ENCODE measurements around the gene DGKH. TPM values are rescaled to one million over a fixed set of nuclear protein-coding genes. Genes with fewer than 3 reads are reported as not detected.

The DGKH gene
- total RNA-seq, 1 donor from 2014 or later = 8.4 TPM

GRCh38 chr13:42039946-42040729 lies 8.3 kb upstream of the DGKH start:
- Histone ChIP-seq H3K4me3 (ENCODE audit: low read length in 3 of 3) (peak overlapping the region; percentile 80 to 90 (median 82)), H3K9ac (ENCODE audit: low read depth in 1 of 3, low read length in 3 of 3) (peak overlapping the region; percentile 78 to 92 (median 82)), H3K9me3 (ENCODE audit: control insufficient read depth in 3 of 3, low read length in 3 of 3) (no peaks in the 10 kb centered on the region), H3K27ac (ENCODE audit: low read depth, low read length) (peak overlapping the region; percentile 93), H3K4me1 (ENCODE audit: control insufficient read depth in 3 of 3, insufficient read depth in 3 of 3, low read length in 3 of 3) (peaks cover 13 to 17% (median 16%) of the 10 kb centered on the region in 3 donors), H3K36me3 (ENCODE audit: control insufficient read depth in 3 of 3, insufficient read depth in 3 of 3, low read length in 3 of 3) (no peaks in the 10 kb centered on the region), H3K27me3 (ENCODE audit: control insufficient read depth in 3 of 3, insufficient read depth in 3 of 3, low read length in 3 of 3) (no peaks in the 10 kb centered on the region)

GRCh38 chr13:42040730-42041010 lies 7.8 kb upstream of the DGKH start:
- H3K9me3 ChIP-seq (ENCODE audit: control insufficient read depth in 3 of 3, low read length in 3 of 3) = no peaks in the 10 kb centered on the region
- H3K4me1 ChIP-seq (ENCODE audit: control insufficient read depth in 3 of 3, insufficient read depth in 3 of 3, low read length in 3 of 3) = peaks cover 13 to 17% (median 16%) of the 10 kb centered on the region in 3 donors
- H3K4me3 ChIP-seq (ENCODE audit: low read length in 3 of 3) = peak overlapping the region; percentile 80 to 86 (median 84)
- peak overlapping the region in 1 of 3 donors; percentile 72 for H3K9ac ChIP-seq (ENCODE audit: low read depth in 1 of 3, low read length in 3 of 3)
- H3K27me3 ChIP-seq (ENCODE audit: control insufficient read depth in 3 of 3, insufficient read depth in 3 of 3, low read length in 3 of 3) = no peaks in the 10 kb centered on the region
- no peaks in the 10 kb centered on the region for H3K36me3 ChIP-seq (ENCODE audit: control insufficient read depth in 3 of 3, insufficient read depth in 3 of 3, low read length in 3 of 3)
- peak overlapping the region; percentile 93 for H3K27ac ChIP-seq (ENCODE audit: low read depth, low read length)

- Histone ChIP-seq H3K4me3 (ENCODE audit: low read length in 3 of 3) (peak overlapping the region; percentile 80 to 86 (median 84)), H3K9me3 (ENCODE audit: control insufficient read depth in 3 of 3, low read length in 3 of 3) (no peaks in the 10 kb centered on the region), H3K27ac (ENCODE audit: low read depth, low read length) (peak overlapping the region; percentile 31), H3K36me3 (ENCODE audit: control insufficient read depth in 3 of 3, insufficient read depth in 3 of 3, low read length in 3 of 3) (no peaks in the 10 kb centered on the region), H3K27me3 (ENCODE audit: control insufficient read depth in 3 of 3, insufficient read depth in 3 of 3, low read length in 3 of 3) (no peaks in the 10 kb centered on the region), H3K4me1 (ENCODE audit: control insufficient read depth in 3 of 3, insufficient read depth in 3 of 3, low read length in 3 of 3) (peaks cover 13 to 17% (median 16%) of the 10 kb centered on the region in 3 donors), H3K9ac (ENCODE audit: low read depth in 1 of 3, low read length in 3 of 3) (peak overlapping the region; percentile 68 to 72 (median 69))
These were observed 7.3 kb upstream of the DGKH start for GRCh38 chr13:42041011-42041683.

GRCh38 chr13:42041684-42042035 lies 6.8 kb upstream of the DGKH start:
- Histone ChIP-seq H3K27ac (ENCODE audit: low read depth, low read length) (peak overlapping the region; percentile 31), H3K4me3 (ENCODE audit: low read length in 3 of 3) (peak overlapping the region; percentile 80 to 86 (median 84)), H3K27me3 (ENCODE audit: control insufficient read depth in 3 of 3, insufficient read depth in 3 of 3, low read length in 3 of 3) (no peaks in the 10 kb centered on the region), H3K9me3 (ENCODE audit: control insufficient read depth in 3 of 3, low read length in 3 of 3) (no peaks in the 10 kb centered on the region), H3K36me3 (ENCODE audit: control insufficient read depth in 3 of 3, insufficient read depth in 3 of 3, low read length in 3 of 3) (no peaks in the 10 kb centered on the region), H3K4me1 (ENCODE audit: control insufficient read depth in 3 of 3, insufficient read depth in 3 of 3, low read length in 3 of 3) (peaks cover 13 to 17% (median 16%) of the 10 kb centered on the region in 3 donors), H3K9ac (ENCODE audit: low read depth in 1 of 3, low read length in 3 of 3) (peak overlapping the region in 2 of 3 donors; percentile 68 to 72)

GRCh38 chr13:42043676-42044075 lies 4.8 kb upstream of the DGKH start:
- Histone ChIP-seq H3K9me3 (ENCODE audit: control insufficient read depth in 3 of 3, low read length in 3 of 3) (no peaks in the 10 kb centered on the region), H3K4me1 (ENCODE audit: control insufficient read depth in 3 of 3, insufficient read depth in 3 of 3, low read length in 3 of 3) (peaks cover 20 to 28% (median 20%) of the 10 kb centered on the region in 3 donors), H3K27ac (ENCODE audit: low read depth, low read length) (no peak overlapping the region), H3K9ac (ENCODE audit: low read depth in 1 of 3, low read length in 3 of 3) (no peak overlapping the region), H3K4me3 (ENCODE audit: low read length in 3 of 3) (no peak overlapping the region), H3K36me3 (ENCODE audit: control insufficient read depth in 3 of 3, insufficient read depth in 3 of 3, low read length in 3 of 3) (no peaks in the 10 kb centered on the region), H3K27me3 (ENCODE audit: control insufficient read depth in 3 of 3, insufficient read depth in 3 of 3, low read length in 3 of 3) (no peaks in the 10 kb centered on the region)

GRCh38 chr13:42046448-42046847 lies 2.0 kb upstream of the DGKH start:
- H3K9ac ChIP-seq (ENCODE audit: low read depth in 1 of 3, low read length in 3 of 3) = no peak overlapping the region

GRCh38 chr13:42047561-42048341 lies 697 bp upstream of the DGKH start:
- Histone ChIP-seq H3K4me3 (ENCODE audit: low read length in 3 of 3) (peak overlapping the region; percentile 82 to 88 (median 86)), H3K9ac (ENCODE audit: low read depth in 1 of 3, low read length in 3 of 3) (peak overlapping the region; percentile 66 to 81 (median 77)), H3K4me1 (ENCODE audit: control insufficient read depth in 3 of 3, insufficient read depth in 3 of 3, low read length in 3 of 3) (peaks cover 9 to 16% (median 11%) of the 10 kb centered on the region in 3 donors)

More at GRCh38 chr13:42046448-42046847, 2.0 kb upstream of the DGKH start:
- Histone ChIP-seq H3K4me1 (ENCODE audit: control insufficient read depth in 3 of 3, insufficient read depth in 3 of 3, low read length in 3 of 3) (peaks cover 15 to 22% (median 18%) of the 10 kb centered on the region in 3 donors), H3K27ac (ENCODE audit: low read depth, low read length) (no peak overlapping the region), H3K9me3 (ENCODE audit: control insufficient read depth in 3 of 3, low read length in 3 of 3) (no peaks in the 10 kb centered on the region), H3K4me3 (ENCODE audit: low read length in 3 of 3) (no peak overlapping the region), H3K27me3 (ENCODE audit: control insufficient read depth in 3 of 3, insufficient read depth in 3 of 3, low read length in 3 of 3) (no peaks in the 10 kb centered on the region), H3K36me3 (ENCODE audit: control insufficient read depth in 3 of 3, insufficient read depth in 3 of 3, low read length in 3 of 3) (no peaks in the 10 kb centered on the region)

GRCh38 chr13:42048684-42049453 lies 421 bp downstream of the DGKH start:
- H3K36me3 ChIP-seq (ENCODE audit: control insufficient read depth in 3 of 3, insufficient read depth in 3 of 3, low read length in 3 of 3) = no peaks in the 10 kb centered on the region
- peaks cover 9 to 16% (median 11%) of the 10 kb centered on the region in 3 donors for H3K4me1 ChIP-seq (ENCODE audit: control insufficient read depth in 3 of 3, insufficient read depth in 3 of 3, low read length in 3 of 3)
- peak overlapping the region; percentile 71 to 90 (median 81) for H3K9ac ChIP-seq (ENCODE audit: low read depth in 1 of 3, low read length in 3 of 3)
- no peaks in the 10 kb centered on the region for H3K9me3 ChIP-seq (ENCODE audit: control insufficient read depth in 3 of 3, low read length in 3 of 3)
- H3K27ac ChIP-seq (ENCODE audit: low read depth, low read length) = peak overlapping the region; percentile 79
- peak overlapping the region; percentile 86 to 95 (median 88) for H3K4me3 ChIP-seq (ENCODE audit: low read length in 3 of 3)
- H3K27me3 ChIP-seq (ENCODE audit: control insufficient read depth in 3 of 3, insufficient read depth in 3 of 3, low read length in 3 of 3) = no peaks in the 10 kb centered on the region

More at GRCh38 chr13:42047561-42048341, 697 bp upstream of the DGKH start:
- Histone ChIP-seq H3K27me3 (ENCODE audit: control insufficient read depth in 3 of 3, insufficient read depth in 3 of 3, low read length in 3 of 3) (no peaks in the 10 kb centered on the region), H3K27ac (ENCODE audit: low read depth, low read length) (peak overlapping the region; percentile 79), H3K36me3 (ENCODE audit: control insufficient read depth in 3 of 3, insufficient read depth in 3 of 3, low read length in 3 of 3) (no peaks in the 10 kb centered on the region), H3K9me3 (ENCODE audit: control insufficient read depth in 3 of 3, low read length in 3 of 3) (no peaks in the 10 kb centered on the region)

GRCh38 chr13:42049454-42049813 lies 986 bp downstream of the DGKH start:
- Histone ChIP-seq H3K36me3 (ENCODE audit: control insufficient read depth in 3 of 3, insufficient read depth in 3 of 3, low read length in 3 of 3) (no peaks in the 10 kb centered on the region), H3K9me3 (ENCODE audit: control insufficient read depth in 3 of 3, low read length in 3 of 3) (no peaks in the 10 kb centered on the region), H3K27ac (ENCODE audit: low read depth, low read length) (peak overlapping the region; percentile 63), H3K9ac (ENCODE audit: low read depth in 1 of 3, low read length in 3 of 3) (peak overlapping the region; percentile 71 to 90 (median 72)), H3K4me3 (ENCODE audit: low read length in 3 of 3) (peak overlapping the region; percentile 84 to 95 (median 87)), H3K27me3 (ENCODE audit: control insufficient read depth in 3 of 3, insufficient read depth in 3 of 3, low read length in 3 of 3) (no peaks in the 10 kb centered on the region), H3K4me1 (ENCODE audit: control insufficient read depth in 3 of 3, insufficient read depth in 3 of 3, low read length in 3 of 3) (peaks cover 9 to 16% (median 11%) of the 10 kb centered on the region in 3 donors)

Data from skeletal muscle tissue (tissue), 4 donors.